ENCODE results near the gene SLC2A9.

Gene SLC2A9

DNA sequence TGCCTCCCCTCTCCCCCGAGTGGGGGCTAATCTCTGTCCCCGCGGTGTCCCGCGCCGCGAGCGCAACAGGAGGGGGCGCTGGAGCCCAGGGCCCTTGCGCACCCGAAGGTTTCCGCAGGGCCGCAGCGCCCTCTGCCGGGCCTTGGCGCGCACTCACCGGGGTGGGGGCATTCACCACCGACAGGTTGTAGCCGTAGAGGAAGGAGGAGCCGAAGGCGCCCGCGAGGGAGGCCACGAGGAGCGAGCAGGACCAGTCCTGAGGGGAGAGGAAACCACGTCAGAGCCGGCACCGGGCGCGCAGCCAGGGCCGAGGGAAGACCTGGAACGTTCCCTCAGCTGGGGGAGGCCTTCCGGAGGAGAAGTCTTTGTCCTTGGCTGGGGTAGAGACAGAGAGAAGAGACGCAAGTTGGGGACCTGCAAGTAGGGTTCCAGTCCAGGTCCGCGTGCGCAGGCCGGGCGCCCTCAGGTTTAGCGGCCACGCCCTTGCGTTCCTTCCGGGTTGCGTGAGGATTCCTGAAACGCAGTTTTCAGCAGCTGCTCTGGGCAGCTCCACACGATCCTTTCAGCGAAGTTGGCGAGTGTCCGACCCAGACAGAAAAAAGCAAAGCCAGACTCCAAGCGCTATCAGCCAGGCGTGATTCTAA is 2.4 kb downstream of the SLC2A9 start:
- no peak for DNase-seq

DNA sequence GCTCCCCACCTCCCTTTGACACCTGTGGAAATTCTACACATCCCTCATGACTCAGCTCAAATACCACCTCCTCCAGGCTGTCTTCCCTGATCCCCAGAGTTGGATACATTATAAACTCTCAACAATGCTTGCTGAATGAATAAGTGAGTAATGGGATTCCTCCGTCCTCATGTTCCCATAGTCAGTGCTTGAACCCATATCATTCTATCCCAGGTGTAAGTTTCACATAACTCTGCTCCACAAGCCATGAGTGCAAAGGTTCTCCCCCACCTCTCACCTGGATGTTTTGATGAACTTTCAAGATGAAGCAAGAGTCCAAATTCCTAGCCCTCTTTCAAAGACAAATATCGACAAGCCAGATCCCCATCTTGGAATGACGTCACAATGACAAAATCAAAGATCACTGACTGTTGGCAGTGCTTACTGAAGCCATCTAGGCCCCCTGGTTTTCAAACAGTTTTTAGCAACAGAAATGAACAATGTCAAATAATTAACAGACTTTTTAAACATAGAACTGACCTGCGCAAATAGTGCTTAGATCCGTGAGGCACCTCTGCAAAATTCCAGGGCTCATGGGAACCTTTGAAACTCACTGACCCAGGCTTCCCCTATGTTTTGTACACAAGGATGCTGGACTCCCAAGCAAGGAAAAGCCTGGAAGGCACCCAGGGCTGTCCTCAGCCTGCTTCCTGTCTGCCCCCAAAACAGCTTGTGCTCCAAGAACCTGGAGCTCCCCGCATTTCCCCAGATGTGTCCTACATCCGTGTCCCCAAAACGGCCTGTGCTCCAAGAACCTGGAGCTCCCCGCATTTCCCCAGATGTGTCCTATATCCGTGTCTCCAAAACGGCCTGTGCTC is 4.0 kb downstream of the SLC2A9 start:
- no peak for DNase-seq

DNA sequence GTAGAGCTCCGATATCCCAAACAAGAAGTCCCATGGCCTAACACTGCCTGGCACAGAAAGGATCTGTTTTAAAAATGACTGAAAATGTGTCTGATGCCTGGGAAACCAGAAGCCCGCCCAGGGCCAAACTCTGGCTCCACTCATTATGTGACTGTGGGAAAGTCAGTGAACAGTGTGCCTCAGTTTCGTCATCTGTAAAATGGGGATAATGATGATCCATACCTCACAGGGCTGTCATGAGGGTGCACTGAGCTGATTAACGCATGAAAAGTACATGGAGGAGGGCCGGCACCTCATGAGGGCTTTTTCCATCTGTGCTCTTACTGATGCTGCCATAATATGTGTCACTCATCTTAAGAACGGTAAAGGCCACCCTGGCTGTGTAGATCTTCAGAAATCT is 5.1 kb downstream of the SLC2A9 start:
- DNase-seq: no peak

DNA sequence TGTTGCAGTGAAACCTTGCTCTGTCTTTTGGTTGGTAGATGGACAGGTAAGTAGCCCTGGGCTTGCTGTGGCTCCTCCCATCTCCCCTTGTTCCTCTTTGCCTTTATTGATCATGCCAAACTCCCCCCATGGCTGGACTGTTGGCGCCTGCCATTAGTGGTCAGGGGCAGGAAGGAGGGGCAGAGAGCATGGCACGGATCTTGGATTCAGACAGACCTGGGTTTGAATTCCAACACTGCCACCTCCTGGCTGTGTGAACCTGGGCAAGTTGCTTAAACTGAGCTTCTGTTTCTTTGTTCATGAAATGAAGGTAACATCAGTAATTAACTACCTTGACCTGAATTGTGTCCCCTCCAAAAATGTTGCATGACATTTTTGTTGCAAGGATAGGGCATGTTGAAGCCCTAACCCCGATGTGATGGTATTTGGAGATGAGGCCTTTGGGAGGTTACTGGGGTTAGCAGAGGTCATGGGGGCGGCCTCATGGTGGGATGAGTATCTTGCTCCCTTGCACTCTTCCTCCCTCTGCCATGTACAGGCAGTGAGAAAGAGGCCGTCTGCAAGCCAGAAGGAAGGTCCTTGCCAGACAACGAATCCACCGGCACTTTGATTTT is 6.0 kb downstream of the SLC2A9 start:
- no peak for DNase-seq

DNA sequence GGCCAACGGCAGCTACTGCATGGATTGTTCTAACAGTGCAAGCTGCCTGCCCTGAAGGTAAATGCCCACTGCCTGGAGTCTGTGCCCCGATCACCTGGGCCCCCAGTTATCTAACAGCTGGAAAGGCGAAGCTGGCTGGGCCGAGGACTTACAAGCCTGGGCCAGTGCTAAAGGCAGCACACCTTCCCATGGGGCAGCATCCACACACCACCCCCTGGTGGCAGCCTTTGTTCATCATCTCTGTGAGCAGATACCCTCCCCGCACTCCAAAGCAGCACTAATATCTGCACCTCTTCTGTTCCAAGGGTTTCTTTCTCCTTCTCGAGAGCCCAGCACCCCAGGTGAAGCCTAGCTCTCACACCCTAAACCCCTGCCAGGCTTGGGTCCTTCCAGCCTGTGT is 7.6 kb downstream of the SLC2A9 start:
- DNase-seq: no peak

DNA sequence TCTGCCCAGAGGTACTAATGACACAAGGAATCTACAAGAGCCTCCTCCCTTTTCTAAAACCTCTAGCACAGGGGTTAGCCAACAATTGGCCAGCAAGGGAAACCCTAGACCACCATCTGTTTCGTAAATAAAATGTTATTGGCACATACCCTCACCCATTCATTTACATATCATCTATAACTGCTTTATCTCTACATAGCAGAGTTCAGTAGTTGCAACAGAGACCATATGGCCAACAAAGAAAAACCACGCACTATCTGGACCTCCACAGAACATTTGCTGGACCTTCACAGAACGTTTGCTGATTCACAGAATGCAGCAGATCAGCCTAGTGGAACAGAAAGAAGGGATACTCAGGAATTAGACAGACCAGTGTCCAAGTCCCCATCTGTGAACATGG is 9.4 kb downstream of the SLC2A9 start:
- DNase-seq: no peak

DNA sequence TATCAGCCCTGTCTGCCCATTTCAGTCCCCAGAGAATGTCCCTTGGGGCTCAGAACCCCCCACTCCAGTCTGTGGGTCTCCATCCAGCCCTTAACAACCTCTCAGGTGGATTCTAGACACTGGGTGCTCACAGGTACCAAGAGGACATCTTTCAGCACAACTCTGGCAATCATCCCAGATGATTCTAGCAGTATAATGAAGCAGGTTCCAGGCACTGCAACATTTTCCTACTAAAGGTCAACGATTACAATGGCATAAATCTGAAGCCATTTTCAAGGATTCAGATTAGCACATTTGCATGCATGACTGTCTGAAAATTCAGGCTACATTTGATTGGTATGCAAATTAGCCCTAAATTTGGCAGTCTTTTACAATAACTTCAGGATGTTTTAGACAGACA is 10.0 kb downstream of the SLC2A9 start:
- DNase-seq: no peak

DNA sequence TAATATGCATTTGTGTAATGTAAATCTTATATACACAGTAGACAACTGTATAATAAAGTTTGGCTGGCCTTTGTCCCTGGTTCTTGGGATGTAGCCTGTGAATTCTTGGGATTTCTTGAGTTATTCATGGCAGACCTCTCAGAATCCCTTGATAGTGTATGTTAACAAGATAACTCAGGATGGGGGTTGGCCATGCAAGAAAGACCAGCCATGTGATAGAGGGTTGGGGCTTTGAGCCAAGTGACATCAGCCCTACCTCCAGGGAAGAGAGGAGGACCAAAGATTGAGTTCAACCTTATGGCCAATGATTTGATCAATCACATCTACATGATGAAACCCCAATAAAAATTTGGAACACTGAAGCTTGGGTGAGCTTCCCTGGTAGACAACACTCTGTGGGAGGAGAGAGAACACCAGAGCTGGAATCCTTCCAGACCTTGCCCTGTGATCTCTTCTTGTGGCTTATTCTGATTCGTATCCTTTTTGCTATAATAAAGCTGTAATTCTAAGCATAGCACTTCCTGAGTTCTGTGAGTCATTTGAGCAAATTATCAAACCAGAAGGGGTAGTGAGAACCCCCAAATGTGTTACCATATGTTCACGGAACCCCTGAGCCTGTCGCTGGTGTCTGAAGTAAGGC is 11.3 kb downstream of the SLC2A9 start:
- no peak for DNase-seq

DNA sequence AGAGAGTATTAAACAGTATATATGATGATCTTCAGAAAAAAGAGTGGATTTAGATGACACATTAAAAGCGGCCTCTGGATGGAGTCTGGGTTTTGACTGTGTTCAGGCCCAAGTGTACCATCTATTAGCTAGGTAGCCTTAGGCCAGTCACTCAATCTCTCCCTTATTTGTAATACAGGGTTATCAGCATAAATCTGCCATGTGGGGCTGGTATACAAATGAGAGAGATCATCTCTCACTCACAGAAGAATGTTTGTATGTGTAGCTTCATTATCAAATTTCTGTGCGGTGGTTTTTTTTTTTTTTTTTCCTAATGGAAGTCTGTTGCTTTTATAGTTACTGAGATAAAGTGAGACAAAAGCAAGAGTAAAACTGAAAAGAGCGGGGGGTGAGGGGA is 12.7 kb downstream of the SLC2A9 start:
- DNase-seq: no peak

DNA sequence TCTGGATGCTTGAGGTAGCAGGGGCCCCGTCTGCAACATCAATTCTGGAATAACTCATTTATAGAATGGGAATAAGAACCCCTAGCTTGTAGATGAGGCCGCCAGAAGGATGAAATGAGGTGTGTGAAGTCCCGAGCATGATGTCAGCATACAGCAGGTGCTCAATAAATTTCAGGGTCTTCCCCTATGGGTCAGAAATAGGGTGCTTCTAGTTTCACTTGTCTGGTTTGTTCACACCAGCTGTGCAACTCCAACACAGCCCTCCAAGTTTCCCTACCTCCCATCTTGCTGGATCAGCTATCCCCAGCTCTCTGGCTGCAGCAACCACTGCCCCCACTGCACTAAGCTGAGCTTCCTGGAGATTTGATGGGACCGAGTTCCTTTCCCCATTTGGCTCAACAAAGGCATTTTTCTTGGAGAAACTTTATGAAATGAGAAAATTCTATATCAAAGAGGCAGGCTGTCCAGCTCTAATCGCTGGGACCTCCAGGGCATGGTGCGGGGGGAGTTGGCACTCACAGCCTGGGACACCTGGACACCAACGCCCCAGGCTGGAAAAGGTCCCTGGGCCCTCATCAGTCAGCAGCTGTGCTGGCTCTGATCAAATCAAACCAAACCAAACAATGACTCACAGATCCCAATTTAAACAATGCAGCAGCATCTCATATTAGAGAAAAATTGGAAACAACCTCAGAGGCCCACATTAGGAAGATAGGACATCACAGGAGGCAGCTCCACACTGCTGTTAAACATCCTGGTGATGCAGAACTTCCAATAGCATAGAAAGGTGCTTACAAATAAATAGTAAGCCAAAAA is 13.3 kb downstream of the SLC2A9 start:
- no peak for DNase-seq

DNA sequence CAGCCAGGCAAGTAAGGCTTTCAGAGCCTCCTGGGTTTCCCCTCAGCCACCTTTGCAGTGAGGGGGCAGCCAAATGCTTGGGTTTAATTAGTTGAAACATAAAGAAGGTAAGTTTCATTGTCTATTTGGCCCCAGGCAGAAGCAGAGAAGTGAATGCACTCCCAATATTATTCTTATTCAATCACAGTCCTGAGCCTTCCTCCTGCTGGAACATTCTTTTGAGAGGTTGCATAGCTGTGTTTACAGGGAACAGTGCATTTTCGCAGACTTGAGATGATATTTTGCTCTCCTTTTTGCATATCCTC is 13.9 kb downstream of the SLC2A9 start:
- DNase-seq: no peak

DNA sequence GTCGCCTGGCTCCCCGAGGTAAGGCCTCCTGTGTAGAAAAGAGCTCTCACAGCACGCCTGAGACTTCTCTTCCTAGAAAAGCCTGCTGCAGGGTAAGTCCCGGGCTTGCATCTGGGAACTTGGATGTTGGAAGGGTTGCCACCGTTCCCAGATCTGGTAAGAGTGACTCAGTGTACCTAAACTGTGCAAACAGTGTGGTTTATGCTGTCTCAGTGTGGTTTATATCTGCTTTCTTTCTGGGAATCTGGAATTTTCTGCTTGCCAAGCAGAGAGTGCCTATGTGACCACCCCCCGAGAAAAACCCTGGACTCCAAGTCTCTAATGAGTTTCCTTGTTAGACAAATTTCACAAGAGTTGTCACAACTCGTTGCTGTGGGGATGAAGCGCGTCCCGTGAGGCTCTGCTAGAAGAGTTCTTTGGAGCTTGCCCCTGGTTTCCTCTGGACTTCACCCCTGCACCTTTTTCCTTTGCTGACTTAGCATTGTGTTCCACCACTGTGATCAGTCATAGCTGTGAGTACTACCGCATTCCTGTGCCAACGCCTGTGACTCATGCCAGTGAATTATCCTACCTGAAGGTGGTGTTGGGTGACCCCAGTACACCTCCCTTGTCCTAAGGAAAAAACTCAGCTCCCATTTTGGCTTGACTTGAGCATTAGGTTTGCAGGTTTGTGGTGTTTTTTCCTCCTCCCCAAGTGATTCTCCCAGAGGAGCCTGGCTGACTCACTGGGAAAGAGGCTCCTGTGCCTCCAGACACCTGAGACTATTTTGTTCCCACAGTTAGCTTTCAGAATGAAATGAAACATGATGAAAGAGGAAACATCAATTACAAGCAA is 14.5 kb downstream of the SLC2A9 start:
- DNase-seq: no peak

DNA sequence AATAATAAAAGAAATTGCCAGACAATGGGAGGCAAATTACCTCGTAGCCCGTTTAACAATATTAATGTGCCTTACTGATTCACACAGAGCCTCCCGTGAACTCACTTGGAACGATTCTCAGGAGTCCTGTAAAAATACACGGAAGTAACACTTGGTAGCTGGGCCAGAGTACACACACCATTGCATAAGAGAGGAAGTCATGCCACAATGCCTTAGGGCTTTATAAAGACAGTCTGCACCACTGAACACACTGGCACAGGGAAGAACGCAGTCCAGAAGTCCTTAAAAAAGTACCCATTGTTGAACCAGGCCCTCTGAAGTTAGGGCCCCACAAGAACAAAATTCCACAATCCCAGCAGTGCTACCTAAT is 15.1 kb downstream of the SLC2A9 start:
- no peak for DNase-seq

DNA sequence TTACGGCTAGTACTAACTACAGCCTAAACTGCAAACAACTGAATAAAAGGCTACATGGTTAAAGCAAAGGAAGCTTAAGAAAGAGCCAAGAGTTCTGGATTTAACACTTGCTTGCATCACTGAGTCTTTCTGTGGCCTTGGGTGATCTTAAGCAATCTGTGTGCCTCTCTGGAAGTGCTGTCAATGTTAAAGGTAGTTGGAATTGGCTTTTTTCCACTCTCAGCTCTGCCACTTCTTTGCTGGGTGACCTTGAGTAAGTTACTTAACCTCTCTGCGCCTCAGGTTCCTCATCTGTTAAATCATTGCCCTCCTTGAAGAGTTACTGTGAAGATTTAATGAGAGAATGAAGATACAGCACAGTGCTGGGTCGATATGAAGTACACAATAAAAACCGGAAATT is 15.7 kb downstream of the SLC2A9 start:
- DNase-seq: no peak

DNA sequence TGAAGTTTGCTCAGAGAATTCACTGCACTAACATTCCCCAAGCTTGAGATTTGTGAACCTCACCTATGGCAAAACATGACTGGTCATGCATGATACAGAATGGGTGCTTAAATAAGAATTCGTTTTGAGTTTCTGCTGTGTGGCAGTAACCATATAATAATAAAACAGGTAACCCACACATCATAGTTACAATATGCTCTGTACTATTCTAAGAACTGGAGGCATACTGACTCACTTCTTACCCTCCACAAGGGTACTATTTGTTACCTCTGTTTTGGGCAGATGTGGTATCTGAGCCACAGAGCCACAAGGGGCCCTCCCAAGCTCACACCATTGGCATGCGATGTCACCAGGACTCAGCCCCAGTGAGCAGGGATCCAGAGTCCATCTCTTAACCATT is 17.6 kb downstream of the SLC2A9 start:
- DNase-seq: no peak

DNA sequence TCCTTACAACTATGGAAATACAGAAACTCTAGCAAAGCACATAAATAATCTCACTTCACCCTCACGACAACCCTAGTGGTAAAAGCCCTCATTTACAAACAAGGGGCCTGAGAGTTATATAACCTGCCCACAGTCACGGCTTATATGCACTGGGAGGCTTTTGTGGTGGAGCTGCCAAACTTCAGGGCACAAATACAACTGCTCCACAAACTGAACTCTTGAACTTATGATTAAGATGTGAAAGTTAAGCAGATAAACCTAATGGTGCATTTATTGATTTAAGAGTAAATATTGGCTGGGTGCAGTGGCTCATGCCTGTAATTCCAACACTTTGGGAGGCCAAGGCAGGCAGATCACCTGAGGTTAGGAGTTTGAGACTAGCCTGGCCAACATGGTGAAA is 19.0 kb downstream of the SLC2A9 start:
- no peak for DNase-seq

DNA sequence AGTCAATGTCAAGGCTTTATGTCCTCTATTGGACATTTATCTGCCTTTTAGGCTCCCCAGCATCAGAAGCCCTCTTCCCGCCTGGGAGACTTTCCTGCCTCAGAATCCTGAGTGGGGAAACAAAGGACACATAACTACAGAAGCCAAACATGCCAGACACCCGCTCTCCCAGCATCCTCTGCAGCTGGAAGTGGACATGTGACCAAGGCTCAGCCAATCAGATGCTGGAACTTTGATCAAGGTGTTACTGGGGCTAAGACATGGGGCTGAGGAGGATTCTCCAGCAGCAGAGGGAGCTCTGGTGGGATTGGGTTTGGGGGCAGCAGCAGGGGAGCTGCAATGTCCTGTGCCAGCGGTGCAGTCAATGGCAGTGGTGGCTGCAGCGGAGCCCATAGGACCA is 19.5 kb downstream of the SLC2A9 start:
- DNase-seq: no peak

DNA sequence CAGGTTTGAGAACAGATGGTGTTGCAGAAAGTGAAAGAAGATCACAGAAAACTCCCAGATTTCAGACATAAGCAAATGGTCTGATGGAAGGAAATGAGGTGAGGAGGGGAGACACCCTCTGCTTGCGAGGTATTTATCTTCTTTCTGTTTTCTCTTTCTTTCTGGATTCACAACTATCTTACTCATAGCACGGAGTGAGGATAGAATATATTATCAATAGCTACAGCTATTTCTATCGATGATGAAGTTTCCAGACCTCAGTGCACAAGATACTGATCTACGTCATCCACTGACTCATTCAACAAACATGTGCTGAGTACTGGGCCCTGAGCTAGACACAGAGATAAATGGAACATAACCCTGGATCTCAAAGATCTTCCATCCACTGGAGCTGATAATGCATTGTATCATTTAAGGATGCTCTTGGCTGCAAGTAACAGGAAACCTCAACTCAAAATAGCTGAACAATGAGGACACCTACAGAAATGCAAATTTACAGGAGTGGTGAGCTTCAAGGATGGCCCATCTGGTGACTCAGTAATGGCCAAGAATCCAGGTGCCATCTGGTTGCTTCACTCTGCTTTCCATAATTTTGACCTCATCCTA is 21.2 kb downstream of the SLC2A9 start:
- no peak for DNase-seq

DNA sequence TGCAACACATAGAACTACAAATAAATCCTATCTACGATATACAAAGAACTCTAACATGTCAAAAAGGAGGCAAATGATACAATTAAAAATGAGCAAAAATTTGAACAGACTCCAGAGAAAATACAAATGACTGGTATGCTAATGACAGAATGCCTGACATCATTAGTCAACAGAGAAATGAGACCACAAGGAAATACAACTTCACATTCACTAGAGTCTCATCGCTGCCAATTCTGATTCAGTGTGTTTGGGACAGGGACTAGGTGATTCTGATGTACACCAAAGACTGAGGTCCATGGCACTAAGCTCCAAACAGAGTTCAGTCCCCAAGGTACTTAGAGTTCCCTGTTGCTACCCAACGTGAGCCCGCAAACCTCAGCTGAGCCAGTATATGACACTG is 23.4 kb downstream of the SLC2A9 start:
- DNase-seq: no peak

DNA sequence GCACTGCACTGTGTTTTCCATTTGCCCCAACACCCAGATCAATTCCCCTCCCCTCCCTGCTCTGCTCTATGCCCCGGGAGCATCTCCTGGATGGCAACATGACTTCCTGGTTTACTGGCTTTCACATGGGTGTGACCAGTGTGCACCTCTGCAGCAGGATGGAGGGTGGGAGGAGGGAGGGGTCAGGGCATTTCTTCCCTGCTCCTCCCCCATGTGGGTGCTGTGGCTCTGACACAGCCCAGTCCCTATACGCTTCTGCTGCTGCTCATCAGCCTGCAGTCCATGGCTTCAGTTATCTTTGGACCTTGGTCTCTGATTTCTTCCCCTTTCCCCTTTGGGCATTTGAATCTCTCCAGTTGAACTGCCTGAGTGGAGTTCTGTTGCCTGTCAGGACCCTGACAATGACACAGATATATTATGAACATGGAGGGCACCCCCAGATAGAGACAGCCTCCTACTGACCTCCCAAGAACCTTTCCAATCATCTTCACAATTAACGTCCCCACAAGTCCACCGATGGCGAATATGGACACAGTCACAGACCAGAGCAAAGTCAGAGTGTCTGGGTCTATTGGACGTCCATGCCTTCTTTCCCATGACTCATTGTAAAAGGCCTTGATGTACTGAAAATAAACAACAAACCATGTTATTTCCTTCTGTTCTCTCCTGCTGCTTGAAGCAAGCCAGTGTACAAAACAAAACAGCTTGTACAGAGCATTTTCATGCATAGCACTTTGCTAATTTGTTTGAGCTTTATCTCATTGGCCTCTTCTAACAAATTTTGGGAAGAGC is 24.8 kb downstream of the SLC2A9 start:
- no peak for DNase-seq
